Panc1 (cell line): ENCODE measurements around the gene CARNS1. TPM values are rescaled to one million over a fixed set of nuclear protein-coding genes. Genes with fewer than 3 reads are reported as not detected.
A peak's percentile ranks its signal among the peaks of the same experiment; 100 is the strongest.

Source experiments
- ATAC-seq: fragments of 200-7000 bp; cut with Tn5 transposase; 2 replicates; pipeline ENCODE4 v1.9.1; 2020; ENCODE audit warnings: mild to moderate bottlenecking, moderate library complexity
- BruUV-seq: library from RNA; stranded (reverse); fragments of 400-500 nt; replicated peaks from 2 replicates; lab custom pipeline; 2021; lab: Mats Ljungman, UMichigan
- CTCF ChIA-PET: fragments of 300-600 bp; sonication (Branson Sonifier 250); formaldehyde crosslinking; loops from one replicate; lab custom pipeline; 2022; ENCODE audit warnings: antibody characterized with exemption; lab: Charles Lee
- POLR2A ChIA-PET: fragments of 300-600 bp; sonication (Branson Sonifier 250); formaldehyde crosslinking; loops from one replicate; lab custom pipeline; 2022; ENCODE audit warnings: antibody characterized with exemption; lab: Charles Lee
- DNase-seq: peaks from one replicate; pipeline ENCODE4 v3.0.0-alpha.2; 2010; ENCODE audit warnings: low read depth, low spot score
- H3K27ac ChIP-seq: 2 replicates; pipeline ENCODE4 v1.5.1; 2011; ENCODE audit warnings: mild to moderate bottlenecking, low read length, inconsistent platforms
- H3K27me3 ChIP-seq: fragments of 200-500 bp; sonication (Bioruptor generic); 2 replicates; pipeline ENCODE4 v1.6.0; 2014; ENCODE audit warnings: low read length, inconsistent platforms; ENCODE audit not compliant: control insufficient read depth, insufficient read depth
- H3K36me3 ChIP-seq: fragments of 200-500 bp; sonication (Bioruptor generic); 2 replicates; pipeline ENCODE4 v1.5.1; 2014; ENCODE audit warnings: inconsistent platforms, mild to moderate bottlenecking, low read length, moderate library complexity; ENCODE audit not compliant: control insufficient read depth, insufficient read depth
- H3K4me1 ChIP-seq: 2 replicates; pipeline ENCODE4 v1.5.1; 2011; ENCODE audit warnings: inconsistent platforms, mild to moderate bottlenecking, low read length, moderate library complexity; ENCODE audit not compliant: control insufficient read depth, insufficient read depth
- H3K4me3 ChIP-seq, 2 experiments: 2 replicates each; pipeline ENCODE4 v1.5.1; 2011 to 2012; ENCODE audit warnings: low read depth in 2 of 2, low read length in 2 of 2, mild to moderate bottlenecking in 2 of 2, inconsistent platforms in 1 of 2, moderate library complexity in 1 of 2
- H3K9me3 ChIP-seq: fragments of 200-500 bp; sonication (Bioruptor generic); 2 replicates; pipeline ENCODE4 v1.5.1; 2014; ENCODE audit warnings: low read depth, mild to moderate bottlenecking, inconsistent platforms, low read length, moderate library complexity; ENCODE audit not compliant: control insufficient read depth, insufficient read depth
- POLR2AphosphoS5 ChIP-seq: IDR thresholded peaks from 2 replicates; pipeline ENCODE4 v1.6.1; 2012; ENCODE audit warnings: mild to moderate bottlenecking, low read depth, low read length, moderate library complexity
- REST ChIP-seq, 2 experiments: IDR thresholded peaks; 2 replicates each; pipeline ENCODE4 v1.6.1; 2011 to 2012; ENCODE audit warnings: low read depth in 2 of 2, control low read depth in 1 of 2, low read length in 1 of 2, mild to moderate bottlenecking in 1 of 2, moderate library complexity in 1 of 2; ENCODE audit not compliant: insufficient read depth in 1 of 2
- SIN3A ChIP-seq: IDR thresholded peaks from 2 replicates; pipeline ENCODE4 v1.6.1; 2012; ENCODE audit warnings: low read depth, mild to moderate bottlenecking, low read length, moderate library complexity, borderline replicate concordance; ENCODE audit not compliant: insufficient read depth
- TCF7L2 ChIP-seq: IDR thresholded peaks from 2 replicates; pipeline ENCODE4 v1.6.1; 2011; ENCODE audit warnings: mild to moderate bottlenecking, low read depth, low read length, inconsistent platforms
- in situ Hi-C: cut with HindIII; loops from 2 replicates; pipeline ENCODE4 v1.10.0; 2016; ENCODE audit warnings: low sequenced_read_pairs, low pct_unique_long_range_greater_than_20kb
- intact Hi-C: fragments of 100-400 bp; cut with micrococcal nuclease; formaldehyde crosslinking; loops from one replicate; pipeline ENCODE4 v1.10.0; 2022; ENCODE audit not compliant: unreplicated experiment
- total RNA-seq: library from RNA; stranded (reverse); gene quantifications from one replicate; pipeline ENCODE4 v1.2.1, GENCODE V29; 2021; ENCODE audit not compliant: unreplicated experiment
- TF ChIP-seq, protein P1 (sequence below): fragments of 450-650 bp; IDR thresholded peaks from 2 replicates; pipeline ENCODE4 v1.5.1; 2017; ENCODE audit warnings: mild to moderate bottlenecking

The CARNS1 gene
- total RNA-seq, 1 experiment from 2014 or later, result 1.0 TPM

DNA sequence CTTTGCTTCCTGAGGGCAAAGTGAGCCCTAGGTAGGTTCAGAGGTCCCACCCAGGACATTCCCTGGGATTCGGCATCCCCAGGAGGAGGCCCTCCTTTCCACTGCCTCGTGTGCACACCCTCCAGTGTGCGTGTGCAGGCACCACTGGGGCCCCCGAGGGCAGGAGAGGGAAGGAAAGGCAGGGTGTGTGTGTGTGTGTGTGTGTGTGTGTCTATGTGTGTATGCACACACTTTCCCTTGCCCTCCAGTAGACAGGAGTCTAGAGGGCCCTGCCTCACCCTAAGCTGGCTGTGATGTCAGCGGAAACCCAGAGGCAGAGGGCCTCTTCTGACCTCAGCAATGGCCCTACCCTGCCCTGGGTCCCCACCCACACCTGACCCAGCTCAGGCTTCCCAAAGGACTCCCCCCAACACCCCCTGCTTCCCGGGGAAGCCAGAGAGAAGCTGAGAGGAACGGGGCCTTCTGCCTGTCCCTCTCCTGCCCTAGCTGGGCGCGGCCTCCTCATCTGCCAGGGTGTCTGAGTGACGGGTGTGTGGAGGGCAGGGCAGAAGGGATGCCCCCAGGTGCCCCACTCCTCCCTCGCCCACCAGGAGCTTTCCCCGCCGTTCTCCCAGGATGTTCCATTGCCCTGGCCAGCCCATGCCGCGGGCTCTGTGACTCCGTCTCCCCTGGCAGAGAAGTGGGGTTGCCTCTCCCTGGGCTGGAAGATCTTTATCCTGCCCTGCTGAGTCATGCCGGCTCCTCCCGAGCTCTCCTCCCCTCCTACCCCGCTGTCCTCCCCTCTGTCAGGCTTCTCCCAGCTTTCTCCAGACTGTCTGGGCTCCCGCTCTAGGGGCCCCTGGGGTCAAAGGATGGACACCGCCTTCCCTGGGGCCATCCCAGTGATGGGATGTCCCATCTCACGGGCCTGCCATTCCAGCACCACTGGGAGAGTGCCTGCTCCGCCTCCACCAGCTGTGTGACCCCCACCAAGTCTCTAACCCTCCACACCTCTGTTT lies 36.1 kb upstream of the CARNS1 start:
- Histone ChIP-seq H3K27me3 (no peaks in the 10 kb centered on the region), H3K4me1 (peaks cover 71% of the 10 kb centered on the region), H3K9me3 (no peaks in the 10 kb centered on the region), H3K4me3 (no peak overlapping the region), H3K36me3 (no peaks in the 10 kb centered on the region), H3K27ac (peak overlapping the region; percentile 68)
- TF ChIP-seq SIN3A (no peak), REST (IDR thresholded peaks at IDR 0.05; ENCODE audit: insufficient read depth in 1 of 2, low read depth in 2 of 2, low read length in 1 of 2) (no peak), POLR2AphosphoS5 (no peak), TCF7L2 (no peak)
- TF ChIP-seq, protein P1, sequence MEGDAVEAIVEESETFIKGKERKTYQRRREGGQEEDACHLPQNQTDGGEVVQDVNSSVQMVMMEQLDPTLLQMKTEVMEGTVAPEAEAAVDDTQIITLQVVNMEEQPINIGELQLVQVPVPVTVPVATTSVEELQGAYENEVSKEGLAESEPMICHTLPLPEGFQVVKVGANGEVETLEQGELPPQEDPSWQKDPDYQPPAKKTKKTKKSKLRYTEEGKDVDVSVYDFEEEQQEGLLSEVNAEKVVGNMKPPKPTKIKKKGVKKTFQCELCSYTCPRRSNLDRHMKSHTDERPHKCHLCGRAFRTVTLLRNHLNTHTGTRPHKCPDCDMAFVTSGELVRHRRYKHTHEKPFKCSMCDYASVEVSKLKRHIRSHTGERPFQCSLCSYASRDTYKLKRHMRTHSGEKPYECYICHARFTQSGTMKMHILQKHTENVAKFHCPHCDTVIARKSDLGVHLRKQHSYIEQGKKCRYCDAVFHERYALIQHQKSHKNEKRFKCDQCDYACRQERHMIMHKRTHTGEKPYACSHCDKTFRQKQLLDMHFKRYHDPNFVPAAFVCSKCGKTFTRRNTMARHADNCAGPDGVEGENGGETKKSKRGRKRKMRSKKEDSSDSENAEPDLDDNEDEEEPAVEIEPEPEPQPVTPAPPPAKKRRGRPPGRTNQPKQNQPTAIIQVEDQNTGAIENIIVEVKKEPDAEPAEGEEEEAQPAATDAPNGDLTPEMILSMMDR, result no peak
- ATAC-seq (no peak), DNase-seq (no peak)
- BruUV-seq, result no TSS peak
- intact Hi-C loops, result loop anchor here (5.0 to 10.0 kb wide), 2 partner anchors 32 to 115 kb away; partner anchors contain the start of gene GRK2
- ChIA-PET POLR2A (interaction anchor here (0.6 to 0.8 kb wide), 5 partner anchors 9 to 157 kb away, joined by 3 to 4 read pairs (median 3); partner anchors contain the start of gene POLD4), CTCF (interaction anchor here (1.7 to 7.7 kb wide), 3 partner anchors 8 to 118 kb away, joined by 5 to 207 read pairs (median 58); partner anchors contain the start of genes CLCF1 and POLD4)
- in situ Hi-C loops, result no loop called here

DNA sequence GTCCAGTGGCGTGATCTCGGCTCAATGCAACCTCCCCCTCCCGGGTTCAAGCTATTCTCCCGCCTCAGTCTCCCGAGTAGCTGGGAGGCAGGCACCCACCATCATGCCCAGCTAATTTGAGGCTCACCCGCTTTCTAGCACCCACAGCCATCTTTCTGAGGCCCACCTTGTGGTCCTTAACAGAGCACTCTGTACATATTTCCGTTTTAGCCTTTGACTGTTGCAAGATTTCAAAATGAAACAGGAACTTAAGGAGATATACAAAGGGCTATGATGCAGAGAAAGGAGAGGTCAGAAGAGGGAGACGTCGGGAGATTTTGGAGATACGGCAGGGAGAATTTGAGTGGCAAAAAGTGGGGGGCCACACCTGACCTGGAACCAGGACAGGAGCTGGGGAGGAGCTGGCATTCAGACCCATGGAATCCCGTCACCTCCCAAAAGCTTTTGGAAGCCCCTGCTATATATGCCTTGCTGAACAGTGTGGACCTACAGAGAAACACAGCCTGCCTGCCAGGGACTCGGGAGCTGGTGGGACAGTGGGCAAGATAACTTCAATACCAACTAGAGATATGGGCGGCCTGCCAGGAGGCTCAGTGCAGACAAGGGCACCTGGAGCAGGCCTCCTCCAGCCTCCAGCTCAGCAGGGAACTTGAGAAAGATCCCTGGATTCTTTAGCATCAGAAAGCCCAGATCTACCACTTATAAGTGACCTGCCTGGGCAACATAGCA lies 34.1 kb upstream of the CARNS1 start:
- Histone ChIP-seq H3K4me3 (no peak overlapping the region), H3K27ac (peak overlapping the region; percentile 34), H3K27me3 (no peaks in the 10 kb centered on the region), H3K4me1 (peaks cover 55% of the 10 kb centered on the region), H3K36me3 (no peaks in the 10 kb centered on the region), H3K9me3 (no peaks in the 10 kb centered on the region)
- ChIA-PET CTCF (interaction anchor here (0.6 to 7.7 kb wide), 20 partner anchors 8 to 765 kb away, joined by 3 to 207 read pairs (median 5); partner anchors contain the start of genes ANKRD13D, CLCF1, PITPNM1 and POLD4), POLR2A (interaction anchor here (0.5 to 1.4 kb wide), 9 partner anchors 8 to 1490 kb away, joined by 3 to 11 read pairs (median 7); partner anchors contain the start of gene CLCF1)
- ATAC-seq (no peak), DNase-seq (no peak)
- intact Hi-C loops, result loop anchor here (5.0 to 10.0 kb wide), 2 partner anchors 34 to 117 kb away; partner anchors contain the start of gene GRK2
- BruUV-seq, result no TSS peak
- TF ChIP-seq TCF7L2, result no peak
- no peak for TF ChIP-seq POLR2AphosphoS5
- TF ChIP-seq, protein P1, result no peak
- no peak for TF ChIP-seq REST (IDR thresholded peaks at IDR 0.05; ENCODE audit: insufficient read depth in 1 of 2, low read depth in 2 of 2, low read length in 1 of 2)
- no peak for TF ChIP-seq SIN3A
- in situ Hi-C loops, result no loop called here
